ENCODE data around the gene XRCC3. TPM values are rescaled to one million over a fixed set of nuclear protein-coding genes. Genes with fewer than 3 reads are reported as not detected.

XRCC3 gene
- total and polyA plus RNA-seq, 10 of the 15 experiments (the other 5 are each of a cell fraction or from before 2014, with no cell fraction given): 0.37 to 52.0 (median 26.8) TPM

GRCh38 chr14:103679351-103679750, 35.9 kb downstream of the XRCC3 start (continued):
- TF ChIP-seq ZSCAN29 (IDR thresholded peaks at IDR 0.05) (no peak), RCOR1 (conservative IDR thresholded peaks at IDR 0.05; ENCODE audit: low read depth, low read length) (no peak), RELB (IDR thresholded peaks at IDR 0.05; ENCODE audit: low read depth) (no peak), BRCA1 (IDR thresholded peaks at IDR 0.05; ENCODE audit: low read depth, low read length) (no peak), EZH2 (IDR thresholded peaks at IDR 0.05; ENCODE audit: borderline replicate concordance, control insufficient read depth, low read depth, low read length) (no peak), IRF5 (IDR thresholded peaks at IDR 0.05; ENCODE audit: borderline replicate concordance) (no peak), YBX1 (IDR thresholded peaks at IDR 0.05) (no peak), PML (IDR thresholded peaks at IDR 0.05; ENCODE audit: low read length) (no peak), CREB1 (IDR thresholded peaks at IDR 0.05; ENCODE audit: low read depth) (no peak), SMAD1 (IDR thresholded peaks at IDR 0.05; ENCODE audit: low read depth, partially characterized antibody) (no peak), PAX8 (IDR thresholded peaks at IDR 0.05) (no peak), IRF4 (IDR thresholded peaks at IDR 0.05; ENCODE audit: low read depth, low read length) (peak; percentile 51; the same call in 1 of the 2 replicates), E2F8 (IDR thresholded peaks at IDR 0.05; ENCODE audit: low read depth, partially characterized antibody) (no peak), STAT1 (conservative IDR thresholded peaks at IDR 0.05) (no peak), CTCF (IDR thresholded peaks at IDR 0.05 in 2 of 3, conservative IDR thresholded peaks at IDR 0.05 in 1 of 3; ENCODE audit: control insufficient read depth in 2 of 3, extremely low read depth in 1 of 3, insufficient read depth in 1 of 3, low read depth in 3 of 3, low read length in 3 of 3) (peak; percentile 58 to 88 (median 78)), NFXL1 (IDR thresholded peaks at IDR 0.05; ENCODE audit: borderline replicate concordance) (no peak)
- TF ChIP-seq, protein P1, sequence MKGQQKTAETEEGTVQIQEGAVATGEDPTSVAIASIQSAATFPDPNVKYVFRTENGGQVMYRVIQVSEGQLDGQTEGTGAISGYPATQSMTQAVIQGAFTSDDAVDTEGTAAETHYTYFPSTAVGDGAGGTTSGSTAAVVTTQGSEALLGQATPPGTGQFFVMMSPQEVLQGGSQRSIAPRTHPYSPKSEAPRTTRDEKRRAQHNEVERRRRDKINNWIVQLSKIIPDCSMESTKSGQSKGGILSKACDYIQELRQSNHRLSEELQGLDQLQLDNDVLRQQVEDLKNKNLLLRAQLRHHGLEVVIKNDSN (IDR thresholded peaks at IDR 0.05; ENCODE audit: borderline replicate concordance, extremely low read length, insufficient read depth, low read depth, low read length): peak; percentile 77
- TF ChIP-seq, protein P2, sequence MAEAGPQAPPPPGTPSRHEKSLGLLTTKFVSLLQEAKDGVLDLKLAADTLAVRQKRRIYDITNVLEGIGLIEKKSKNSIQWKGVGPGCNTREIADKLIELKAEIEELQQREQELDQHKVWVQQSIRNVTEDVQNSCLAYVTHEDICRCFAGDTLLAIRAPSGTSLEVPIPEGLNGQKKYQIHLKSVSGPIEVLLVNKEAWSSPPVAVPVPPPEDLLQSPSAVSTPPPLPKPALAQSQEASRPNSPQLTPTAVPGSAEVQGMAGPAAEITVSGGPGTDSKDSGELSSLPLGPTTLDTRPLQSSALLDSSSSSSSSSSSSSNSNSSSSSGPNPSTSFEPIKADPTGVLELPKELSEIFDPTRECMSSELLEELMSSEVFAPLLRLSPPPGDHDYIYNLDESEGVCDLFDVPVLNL (IDR thresholded peaks at IDR 0.05; ENCODE audit: low read depth, low read length): no peak
- TF ChIP-seq, protein P3, sequence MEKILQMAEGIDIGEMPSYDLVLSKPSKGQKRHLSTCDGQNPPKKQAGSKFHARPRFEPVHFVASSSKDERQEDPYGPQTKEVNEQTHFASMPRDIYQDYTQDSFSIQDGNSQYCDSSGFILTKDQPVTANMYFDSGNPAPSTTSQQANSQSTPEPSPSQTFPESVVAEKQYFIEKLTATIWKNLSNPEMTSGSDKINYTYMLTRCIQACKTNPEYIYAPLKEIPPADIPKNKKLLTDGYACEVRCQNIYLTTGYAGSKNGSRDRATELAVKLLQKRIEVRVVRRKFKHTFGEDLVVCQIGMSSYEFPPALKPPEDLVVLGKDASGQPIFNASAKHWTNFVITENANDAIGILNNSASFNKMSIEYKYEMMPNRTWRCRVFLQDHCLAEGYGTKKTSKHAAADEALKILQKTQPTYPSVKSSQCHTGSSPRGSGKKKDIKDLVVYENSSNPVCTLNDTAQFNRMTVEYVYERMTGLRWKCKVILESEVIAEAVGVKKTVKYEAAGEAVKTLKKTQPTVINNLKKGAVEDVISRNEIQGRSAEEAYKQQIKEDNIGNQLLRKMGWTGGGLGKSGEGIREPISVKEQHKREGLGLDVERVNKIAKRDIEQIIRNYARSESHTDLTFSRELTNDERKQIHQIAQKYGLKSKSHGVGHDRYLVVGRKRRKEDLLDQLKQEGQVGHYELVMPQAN (conservative IDR thresholded peaks at IDR 0.05): no peak
